Kidney tubule cell (primary cell): ENCODE measurements around the gene MCF2L.
"Not testable (repeated sequence)": the region's sequence is repeated elsewhere in the genome, so short reads cannot be mapped to it uniquely, and the experiment has no call there.

Experiments used
- DNase-seq: peaks from one replicate; pipeline ENCODE4 v3.0.0-alpha.2; 2018; ENCODE audit warnings: low spot score

The MCF2L gene

GRCh38 chr13:113096052-113096744 is 127.2 kb downstream of the MCF2L start:
- DNase-seq: no peak

DNA sequence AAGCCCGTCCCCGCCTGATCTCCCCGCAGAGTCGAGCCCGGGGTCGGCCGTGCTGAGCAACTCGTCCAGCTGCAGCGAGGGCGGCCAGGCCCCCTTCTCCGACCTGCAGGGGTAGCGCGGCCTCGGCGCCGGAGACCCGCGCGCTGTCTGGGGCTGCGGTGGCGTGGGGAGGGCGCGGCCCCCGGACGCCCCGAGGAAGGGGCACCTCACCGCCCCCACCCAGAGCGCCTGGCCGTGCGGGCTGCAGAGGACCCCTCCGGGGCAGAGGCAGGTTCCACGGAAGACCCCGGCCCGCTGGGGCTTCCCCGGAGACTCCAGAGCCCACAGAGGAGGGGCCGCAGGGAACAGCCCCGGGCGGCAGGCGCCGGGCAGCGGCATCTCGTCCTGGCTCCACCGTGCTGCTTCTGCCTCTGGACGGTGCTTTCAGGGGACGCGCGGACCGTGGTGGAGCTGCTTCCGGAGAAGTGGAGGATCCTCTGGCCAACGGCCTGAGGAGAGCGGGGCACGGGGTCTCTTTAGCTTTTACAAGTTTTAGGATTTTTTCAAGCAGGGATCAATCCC is 127.8 kb downstream of the MCF2L start:
- DNase-seq: no peak

- no peak for DNase-seq
Observed at GRCh38 chr13:113097651-113098050, 128.6 kb downstream of the MCF2L start.

DNA sequence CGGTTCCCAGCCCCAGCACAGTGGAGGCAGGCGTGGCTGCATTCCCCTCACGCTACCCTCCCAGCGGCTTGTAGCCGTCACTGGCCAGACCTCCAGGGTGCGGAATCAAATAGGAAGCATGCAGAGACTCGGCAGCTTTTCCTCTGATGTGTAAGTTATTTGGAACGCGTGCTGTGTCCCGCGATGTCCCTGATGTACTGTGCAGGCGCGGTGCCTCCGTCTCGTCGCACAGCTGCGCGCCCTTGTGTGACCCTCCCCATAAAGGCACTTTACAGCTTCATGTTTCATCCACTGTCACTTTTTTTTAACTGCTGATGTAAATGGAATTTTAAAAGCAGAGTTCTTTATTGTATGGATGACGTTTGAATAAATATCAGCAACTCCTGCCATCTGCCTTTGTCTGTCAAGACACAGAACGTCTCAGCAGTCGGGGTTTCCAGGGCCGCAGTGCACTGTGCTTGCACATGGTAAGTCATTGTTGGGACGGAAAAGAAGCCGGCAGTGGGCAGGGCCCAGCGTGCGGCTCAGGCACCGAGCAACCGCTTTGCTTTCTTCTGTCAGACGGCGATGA is 129.2 kb downstream of the MCF2L start:
- no peak for DNase-seq

DNA sequence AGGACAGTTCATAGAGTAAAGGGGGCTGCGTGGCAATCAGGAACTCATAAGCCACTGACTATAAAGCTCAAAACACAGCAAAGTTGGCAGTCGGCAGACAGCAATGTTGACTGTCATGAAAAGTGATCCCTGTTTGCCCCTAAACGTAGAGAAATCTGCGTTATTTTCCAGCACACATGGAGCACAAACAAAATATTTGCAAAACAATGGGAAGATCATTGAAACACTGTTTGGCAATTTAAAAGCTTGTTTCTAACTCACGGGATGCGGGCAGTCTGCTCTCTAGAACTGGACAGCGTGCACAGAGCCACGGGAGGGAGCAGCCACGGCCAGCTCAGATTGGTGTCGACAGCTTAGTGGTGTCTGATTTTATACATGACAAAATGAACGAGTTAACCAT is 130.1 kb downstream of the MCF2L start:
- DNase-seq: no peak

DNA sequence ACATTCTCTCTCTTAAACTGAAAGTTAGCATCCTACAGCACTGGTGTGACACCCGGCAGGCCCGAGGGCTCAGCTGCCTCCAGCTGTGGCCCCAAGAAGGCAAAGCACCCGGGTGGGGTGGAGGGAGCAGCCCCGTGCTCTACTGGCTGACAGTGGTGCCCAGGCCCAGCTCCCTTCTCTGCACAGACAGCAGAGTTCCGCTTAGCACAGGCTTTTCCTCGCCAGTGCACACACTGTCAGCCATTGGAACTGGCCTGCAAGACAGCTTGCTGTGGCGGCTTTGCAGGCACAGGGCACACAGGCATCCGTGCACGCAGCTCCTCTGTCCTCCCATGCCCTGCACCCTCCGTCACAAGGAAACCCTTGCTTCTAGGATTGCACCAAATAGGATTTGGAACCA is 133.3 kb downstream of the MCF2L start:
- DNase-seq: not testable (repeated sequence)

DNA sequence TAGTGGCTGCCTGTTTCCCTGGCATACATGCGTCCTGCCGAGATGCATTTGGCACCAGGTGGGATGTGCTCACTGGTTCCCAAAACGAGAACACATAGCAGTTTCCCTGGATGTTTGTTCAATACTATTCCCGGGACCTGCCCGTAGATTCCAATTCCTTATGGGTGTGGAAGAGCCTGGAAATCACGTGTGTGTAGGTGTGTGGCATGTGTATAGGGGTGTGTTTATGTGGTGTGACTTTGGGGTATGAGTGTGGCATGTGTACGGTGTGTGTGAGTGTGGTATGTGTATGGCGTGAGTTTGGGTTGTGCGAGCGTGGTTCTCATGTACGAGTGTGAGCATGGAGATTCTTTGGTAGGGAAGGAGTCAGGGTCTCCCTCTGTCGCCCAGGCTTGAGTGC is 133.7 kb downstream of the MCF2L start:
- no peak for DNase-seq

DNA sequence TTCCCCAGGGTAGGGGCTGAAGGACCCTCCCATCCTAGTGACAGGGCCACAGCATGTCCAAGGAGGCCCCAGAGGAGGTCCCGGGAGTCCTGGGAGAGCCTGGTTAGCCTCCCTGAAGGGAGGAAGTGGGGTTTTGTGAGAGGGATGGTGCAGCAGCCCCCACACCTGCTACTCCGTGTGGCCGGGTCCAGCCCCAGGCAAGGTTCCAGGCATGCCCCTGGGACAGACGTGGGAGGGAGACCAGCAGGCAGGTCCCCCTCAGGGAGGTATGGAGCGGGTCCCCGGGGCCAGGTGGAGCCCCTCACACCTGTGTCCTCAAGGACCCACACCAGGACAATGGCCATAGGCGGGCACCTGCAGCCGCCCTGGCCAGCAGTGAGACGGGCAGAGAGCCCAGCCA is 134.6 kb downstream of the MCF2L start:
- no peak for DNase-seq

GRCh38 chr13:113105032-113105920 is 136.3 kb downstream of the MCF2L start, which contains the start of gene F7:
Gene F7 (plus strand): TSS chr13:113105791. CDS start chr13:113105842, 51 bp downstream.
- DNase-seq: no peak

DNA sequence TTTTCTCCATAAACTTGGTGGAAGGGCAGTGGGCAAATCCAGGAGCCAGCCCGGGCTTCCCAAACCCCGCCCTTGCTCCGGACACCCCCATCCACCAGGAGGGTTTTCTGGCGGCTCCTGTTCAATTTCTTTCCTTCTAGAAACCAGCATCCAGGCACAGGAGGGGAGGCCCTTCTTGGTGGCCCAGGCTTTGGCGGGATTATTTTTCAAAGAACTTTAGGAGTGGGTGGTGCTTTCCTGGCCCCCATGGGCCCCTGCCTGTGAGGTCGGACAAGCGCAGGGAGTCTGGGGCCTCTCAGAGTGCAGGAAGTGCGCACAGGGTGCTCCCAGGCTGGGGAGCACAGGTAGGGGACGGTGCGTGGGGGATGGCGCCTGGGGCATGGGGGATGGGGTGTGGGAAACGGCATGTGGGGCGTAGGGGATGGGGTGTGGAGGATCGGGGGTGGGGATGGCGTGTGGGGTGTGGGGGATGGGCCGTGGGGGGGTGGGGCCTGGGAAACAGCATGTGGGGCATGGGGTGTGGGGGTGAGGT is 137.0 kb downstream of the MCF2L start:
- DNase-seq: no peak

GRCh38 chr13:113106711-113107351 is 137.8 kb downstream of the MCF2L start:
- no peak for DNase-seq

DNA sequence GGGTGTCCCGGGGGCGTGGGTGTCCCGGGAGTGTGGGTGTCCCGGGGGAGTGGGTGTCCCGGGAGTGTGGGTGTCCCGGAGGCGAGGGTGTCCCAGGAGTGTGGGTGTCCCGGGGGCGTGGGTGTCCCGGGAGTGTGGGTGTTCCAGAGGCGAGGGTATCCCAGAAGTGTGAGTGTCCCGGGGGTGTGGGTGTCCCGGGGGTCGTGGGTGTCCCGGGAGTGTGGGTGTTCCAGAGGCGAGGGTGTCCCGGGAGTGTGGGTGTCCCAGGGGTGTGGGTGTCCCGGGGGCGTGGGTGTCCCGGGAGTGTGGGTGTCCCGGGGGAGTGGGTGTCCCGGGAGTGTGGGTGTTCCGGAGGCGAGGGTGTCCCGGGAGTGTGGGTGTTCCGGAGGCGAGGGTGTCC is 139.5 kb downstream of the MCF2L start:
- DNase-seq: not testable (repeated sequence)

- DNase-seq: no peak
Observed at GRCh38 chr13:113109151-113110047, 140.4 kb downstream of the MCF2L start.

DNA sequence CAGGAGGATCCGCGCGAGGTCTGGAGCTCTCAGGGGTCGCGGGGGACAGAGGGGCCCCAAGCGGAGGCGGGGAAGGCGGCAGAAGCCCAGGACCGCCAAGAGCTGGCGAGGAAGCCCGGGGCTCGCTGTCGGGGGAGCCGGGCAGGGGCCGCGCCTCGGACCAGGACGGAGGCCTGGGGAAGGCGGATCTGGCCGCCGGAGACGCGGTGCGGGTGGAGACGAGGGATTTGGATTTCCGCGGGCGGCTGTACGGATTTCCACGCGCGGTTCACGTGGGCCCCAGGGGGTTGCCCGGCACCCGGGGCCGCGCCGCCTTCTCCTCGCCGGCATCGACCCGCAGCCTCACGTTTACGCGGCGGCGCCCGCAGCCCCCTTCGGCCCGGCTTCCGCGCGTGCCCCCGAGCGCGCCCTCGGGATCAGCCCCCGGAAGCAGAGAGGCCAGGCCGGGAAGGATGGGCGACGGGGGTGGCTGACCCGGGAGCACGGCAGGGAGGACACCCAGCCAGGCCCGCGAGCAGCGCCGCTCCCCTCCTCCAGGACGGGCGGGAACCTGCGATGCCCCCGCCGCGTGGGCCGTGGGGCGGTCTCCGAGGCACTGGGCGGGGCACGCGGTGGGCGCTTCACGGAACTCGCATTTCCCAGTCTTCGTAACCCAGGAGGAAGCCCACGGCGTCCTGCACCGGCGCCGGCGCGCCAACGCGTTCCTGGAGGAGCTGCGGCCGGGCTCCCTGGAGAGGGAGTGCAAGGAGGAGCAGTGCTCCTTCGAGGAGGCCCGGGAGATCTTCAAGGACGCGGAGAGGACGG is 141.2 kb downstream of the MCF2L start:
- no peak for DNase-seq

GRCh38 chr13:113110852-113111315 is 141.9 kb downstream of the MCF2L start:
- DNase-seq: no peak

GRCh38 chr13:113111821-113112220 is 142.8 kb downstream of the MCF2L start:
- DNase-seq: not testable (repeated sequence)

GRCh38 chr13:113112475-113112874 is 143.5 kb downstream of the MCF2L start:
- DNase-seq: not testable (repeated sequence)

GRCh38 chr13:113112893-113113845 is 144.2 kb downstream of the MCF2L start:
- no peak for DNase-seq
